Activated CD8-positive, alpha-beta T cell treated with anti-CD3 and anti-CD28 coated beads for 36 hours (primary cell): ENCODE measurements around the gene DPYD. TPM values are rescaled to one million over a fixed set of nuclear protein-coding genes. Genes with fewer than 3 reads are reported as not detected.

Experiments used
- ATAC-seq: fragments of 200-7000 bp; cut with Tn5 transposase; one replicate; pipeline ENCODE4 v1.10.0; 2021; ENCODE audit warnings: mild to moderate bottlenecking, moderate library complexity
- CTCF ChIA-PET: fragments of 350-600 bp; sonication (Branson Sonifier 250); formaldehyde crosslinking; loops from one replicate; lab custom pipeline; 2021; ENCODE audit warnings: antibody characterized with exemption; lab: Charles Lee
- POLR2A ChIA-PET: fragments of 350-600 bp; sonication (Branson Sonifier 250); formaldehyde crosslinking; loops from one replicate; lab custom pipeline; 2021; ENCODE audit warnings: antibody characterized with exemption; lab: Charles Lee
- DNase-seq: peaks from one replicate; pipeline ENCODE4 v3.0.0-alpha.2; 2020
- H3K27ac Mint-ChIP-seq: one replicate; pipeline ENCODE4 v1.8.0; 2021; ENCODE audit warnings: mild to moderate bottlenecking, mixed read lengths
- H3K27me3 Mint-ChIP-seq: one replicate; pipeline ENCODE4 v1.8.0; 2021; ENCODE audit warnings: mixed read lengths
- H3K36me3 Mint-ChIP-seq: one replicate; pipeline ENCODE4 v1.8.0; 2021; ENCODE audit warnings: low read depth, mixed read lengths
- H3K4me1 Mint-ChIP-seq: one replicate; pipeline ENCODE4 v1.8.0; 2021; ENCODE audit warnings: low read depth, mixed read lengths
- H3K4me3 Mint-ChIP-seq: one replicate; pipeline ENCODE4 v1.8.0; 2021; ENCODE audit warnings: mild to moderate bottlenecking, moderate library complexity, mixed read lengths
- H3K9me3 Mint-ChIP-seq: one replicate; pipeline ENCODE4 v1.8.0; 2021; ENCODE audit warnings: mixed read lengths
- CTCF ChIP-seq: fragments of 200-600 bp; IDR thresholded peaks from one replicate; pipeline ENCODE4 v1.8.0; 2022; ENCODE audit warnings: antibody characterized with exemption, mild to moderate bottlenecking
- intact Hi-C: fragments of 100-400 bp; cut with micrococcal nuclease; formaldehyde crosslinking; loops from one replicate; pipeline ENCODE4 v1.10.0; 2022
- total RNA-seq, 2 experiments: library from RNA; stranded (reverse); gene quantifications; one replicate each; pipeline ENCODE4 v1.2.3, GENCODE V29; 2021

The DPYD gene
- total RNA-seq, 2 experiments from 2014 or later, result 10.7 to 10.8 TPM

GRCh38 chr1:97727029-97727428 lies 193.8 kb downstream of the DPYD start:
- no peak overlapping the region for H3K27ac Mint-ChIP-seq
- H3K4me1 Mint-ChIP-seq, result peaks cover 2% of the 10 kb centered on the region
- H3K27me3 Mint-ChIP-seq, result no peaks in the 10 kb centered on the region
- H3K9me3 Mint-ChIP-seq, result peaks cover 2% of the 10 kb centered on the region
- TF ChIP-seq CTCF, result no peak
- ATAC-seq (no peak), DNase-seq (no peak)
- POLR2A ChIA-PET, result no interaction called here
- peaks cover 7% of the 10 kb centered on the region for H3K36me3 Mint-ChIP-seq
- no peak overlapping the region for H3K4me3 Mint-ChIP-seq
- intact Hi-C loops, result no loop called here
- CTCF ChIA-PET, result no interaction called here

- POLR2A ChIA-PET, result no interaction called here
- Mint-ChIP-seq H3K4me1 (peaks cover 2% of the 10 kb centered on the region), H3K27me3 (no peaks in the 10 kb centered on the region), H3K9me3 (peaks cover 2% of the 10 kb centered on the region), H3K4me3 (no peak overlapping the region), H3K36me3 (peaks cover 7% of the 10 kb centered on the region), H3K27ac (no peak overlapping the region)
- intact Hi-C loops, result no loop called here
- DNase-seq, result no peak
- TF ChIP-seq CTCF, result no peak
- CTCF ChIA-PET, result no interaction called here
- ATAC-seq, result no peak
Observed at GRCh38 chr1:97726386-97726785, 194.4 kb downstream of the DPYD start.

GRCh38 chr1:97721221-97721620 lies 199.6 kb downstream of the DPYD start:
- TF ChIP-seq CTCF, result no peak
- Mint-ChIP-seq H3K9me3 (peaks cover 2% of the 10 kb centered on the region), H3K27ac (no peak overlapping the region), H3K4me3 (no peak overlapping the region), H3K27me3 (no peaks in the 10 kb centered on the region), H3K36me3 (peaks cover 32% of the 10 kb centered on the region), H3K4me1 (no peaks in the 10 kb centered on the region)
- no peak for DNase-seq
- CTCF ChIA-PET, result no interaction called here
- ATAC-seq, result no peak
- POLR2A ChIA-PET, result no interaction called here
- intact Hi-C loops, result no loop called here

GRCh38 chr1:97712980-97713379 lies 207.9 kb downstream of the DPYD start:
- no peak overlapping the region for H3K4me3 Mint-ChIP-seq
- ATAC-seq, result no peak
- TF ChIP-seq CTCF, result no peak

GRCh38 chr1:97711858-97712257 lies 209.0 kb downstream of the DPYD start:
- peaks cover 8% of the 10 kb centered on the region for H3K9me3 Mint-ChIP-seq
- no peak for ATAC-seq
- POLR2A ChIA-PET, result no interaction called here

More at GRCh38 chr1:97712980-97713379, 207.9 kb downstream of the DPYD start:
- Mint-ChIP-seq H3K36me3 (peaks cover 11% of the 10 kb centered on the region), H3K9me3 (no peaks in the 10 kb centered on the region), H3K27me3 (no peaks in the 10 kb centered on the region), H3K4me1 (no peaks in the 10 kb centered on the region), H3K27ac (no peak overlapping the region)
- POLR2A ChIA-PET, result no interaction called here
- intact Hi-C loops, result no loop called here
- CTCF ChIA-PET, result no interaction called here
- no peak for DNase-seq

More at GRCh38 chr1:97711858-97712257, 209.0 kb downstream of the DPYD start:
- no peak overlapping the region for H3K27ac Mint-ChIP-seq
- TF ChIP-seq CTCF, result no peak
- CTCF ChIA-PET, result no interaction called here
- DNase-seq, result no peak
- H3K4me1 Mint-ChIP-seq, result no peaks in the 10 kb centered on the region
- no peak overlapping the region for H3K4me3 Mint-ChIP-seq
- H3K27me3 Mint-ChIP-seq, result no peaks in the 10 kb centered on the region
- H3K36me3 Mint-ChIP-seq, result peaks cover 4% of the 10 kb centered on the region
- intact Hi-C loops, result no loop called here
